ENCODE data around the gene UFC1.

Gene UFC1

DNA sequence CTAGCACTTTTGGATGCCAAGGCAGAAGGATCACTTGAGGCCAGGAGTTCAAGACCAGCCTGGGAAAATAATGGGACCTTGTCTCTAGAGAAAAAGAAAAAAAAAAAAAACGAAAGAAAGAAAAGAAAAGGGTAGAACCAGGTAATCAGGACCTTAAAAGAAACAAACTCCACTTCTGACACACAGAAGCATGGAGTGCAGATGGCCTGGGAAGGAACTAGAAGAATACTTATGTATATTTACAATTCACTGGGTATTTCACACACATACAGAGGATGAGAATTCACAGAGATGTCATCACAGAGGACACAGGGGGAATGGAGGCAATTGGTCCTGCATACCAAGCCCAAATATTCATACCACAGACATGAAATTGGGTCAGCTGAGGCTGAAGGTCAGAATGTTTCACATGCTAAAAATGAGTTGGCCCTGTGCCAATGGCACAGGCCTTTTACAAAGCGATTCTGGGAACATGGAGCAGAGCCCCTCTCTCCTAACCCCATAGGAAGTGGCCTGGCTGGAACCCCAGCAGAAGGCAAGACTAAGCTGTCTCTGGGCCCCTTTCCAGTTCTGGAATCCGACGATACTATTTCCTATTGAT is 19.1 kb downstream of the UFC1 start:
- Histone ChIP-seq H3K9me3 (ENCODE audit: insufficient read depth, low read depth, low read length) (no peaks in the 10 kb centered on the region), H3K27ac (ENCODE audit: low read depth, low read length) (no peak overlapping the region), H3K4me1 (ENCODE audit: insufficient read depth, low read length) (peaks cover 2% of the 10 kb centered on the region; the same call in 1 of the 2 replicates), H3K4me3 (ENCODE audit: low read length) (no peak overlapping the region), H3K36me3 (ENCODE audit: insufficient read depth, low read length) (peaks cover 64% of the 10 kb centered on the region), H3K9ac (ENCODE audit: low read depth, low read length) (no peak overlapping the region), H3K27me3 (ENCODE audit: insufficient read depth, low read length) (no peaks in the 10 kb centered on the region)
- WGBS: 96% methylated on average over 4 of the region's 4 CpGs

DNA sequence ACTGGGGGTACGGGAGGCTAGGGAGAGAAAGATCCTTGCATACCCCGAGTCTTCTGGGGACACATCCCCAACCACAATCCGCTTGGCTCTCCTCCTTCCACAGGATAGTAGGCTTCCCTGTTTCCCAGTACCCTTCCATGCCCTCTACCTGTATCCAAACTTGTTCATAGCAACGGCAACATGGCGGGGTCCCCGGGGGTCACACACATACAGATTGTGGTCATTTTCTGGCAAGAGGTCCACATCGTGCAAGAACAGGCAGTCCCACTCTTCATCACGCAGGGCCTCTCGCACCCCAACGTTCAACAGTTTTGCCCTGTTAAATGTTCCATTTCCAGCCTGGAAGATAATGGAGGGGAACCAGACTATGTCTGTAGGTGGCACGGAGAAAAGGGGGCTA is 19.9 kb downstream of the UFC1 start:
- H3K4me3 ChIP-seq (ENCODE audit: low read length): no peak overlapping the region
- H3K9me3 ChIP-seq (ENCODE audit: insufficient read depth, low read depth, low read length): no peaks in the 10 kb centered on the region
- peaks cover 8% of the 10 kb centered on the region; the same call in 1 of the 2 replicates for H3K4me1 ChIP-seq (ENCODE audit: insufficient read depth, low read length)
- H3K27ac ChIP-seq (ENCODE audit: low read depth, low read length): no peak overlapping the region
- 94% methylated on average over 11 of the region's 11 CpGs for WGBS
- no peaks in the 10 kb centered on the region for H3K27me3 ChIP-seq (ENCODE audit: insufficient read depth, low read length)
- H3K36me3 ChIP-seq (ENCODE audit: insufficient read depth, low read length): peaks cover 63% of the 10 kb centered on the region
- H3K9ac ChIP-seq (ENCODE audit: low read depth, low read length): no peak overlapping the region

DNA sequence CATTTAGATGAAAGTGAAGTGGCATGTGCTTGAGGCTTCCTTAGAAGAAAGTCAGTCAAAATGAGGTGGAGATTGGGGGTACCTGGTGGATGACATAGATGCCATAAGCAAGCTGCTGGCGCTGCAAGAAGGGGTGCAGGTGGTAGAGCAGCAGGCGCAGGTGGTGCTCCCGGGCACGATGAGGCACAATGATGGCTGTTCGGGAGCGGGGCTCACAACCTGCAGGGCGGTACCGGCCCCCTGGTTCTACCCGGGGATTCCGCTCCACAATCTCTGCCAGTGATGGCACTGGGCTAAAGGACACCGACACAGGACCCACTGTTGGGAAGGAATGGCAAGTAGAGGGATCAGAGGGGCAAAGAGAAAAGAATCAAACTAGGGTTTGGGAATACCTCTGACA is 21.1 kb downstream of the UFC1 start:
- H3K9ac ChIP-seq (ENCODE audit: low read depth, low read length): no peak overlapping the region
- H3K4me3 ChIP-seq (ENCODE audit: low read length): no peak overlapping the region
- no peaks in the 10 kb centered on the region for H3K9me3 ChIP-seq (ENCODE audit: insufficient read depth, low read depth, low read length)
- H3K27ac ChIP-seq (ENCODE audit: low read depth, low read length): no peak overlapping the region
- peaks cover 8% of the 10 kb centered on the region; the same call in 1 of the 2 replicates for H3K4me1 ChIP-seq (ENCODE audit: insufficient read depth, low read length)
- H3K27me3 ChIP-seq (ENCODE audit: insufficient read depth, low read length): no peaks in the 10 kb centered on the region
- H3K36me3 ChIP-seq (ENCODE audit: insufficient read depth, low read length): peaks cover 53% of the 10 kb centered on the region
- 96% methylated on average over 11 of the region's 11 CpGs for WGBS

DNA sequence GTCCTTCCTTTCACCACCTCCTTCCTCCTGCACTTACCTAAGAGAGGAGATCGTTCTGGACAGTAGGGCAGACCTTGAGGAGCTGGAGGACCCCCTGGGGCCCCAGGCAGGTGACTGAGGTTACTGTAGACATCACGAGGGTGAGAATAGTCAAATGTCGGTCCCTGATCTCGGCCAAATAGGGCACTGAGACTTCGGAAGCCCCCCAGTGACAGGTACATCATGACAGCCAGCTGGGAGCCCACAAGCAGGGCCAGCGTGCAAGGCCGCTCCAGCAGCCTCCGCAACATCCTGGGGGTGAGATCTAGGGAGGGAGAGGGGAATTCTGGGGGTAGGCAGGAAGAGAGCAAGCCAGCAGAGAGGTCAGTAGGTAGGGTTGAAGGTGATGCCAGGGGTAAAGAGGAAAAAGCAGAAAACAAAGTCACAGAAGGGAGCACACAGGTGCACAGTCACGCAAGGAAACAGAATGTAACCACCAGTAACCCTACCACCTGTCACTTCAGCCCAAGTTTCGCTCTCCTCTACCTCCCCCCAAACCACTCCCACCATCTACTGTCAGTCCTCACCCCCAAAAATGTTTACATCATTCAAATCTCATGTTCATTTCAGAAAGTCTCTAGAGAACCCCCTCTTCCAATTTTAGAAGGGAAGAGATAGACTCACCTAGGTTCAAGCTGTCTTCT is 22.1 kb downstream of the UFC1 start:
- peak overlapping the region; percentile 87; the same call in 1 of the 2 replicates for H3K4me3 ChIP-seq (ENCODE audit: low read length)
- no peak overlapping the region for H3K27ac ChIP-seq (ENCODE audit: low read depth, low read length)
- peaks cover 45% of the 10 kb centered on the region for H3K36me3 ChIP-seq (ENCODE audit: insufficient read depth, low read length)
- H3K27me3 ChIP-seq (ENCODE audit: insufficient read depth, low read length): no peaks in the 10 kb centered on the region
- H3K9ac ChIP-seq (ENCODE audit: low read depth, low read length): no peak overlapping the region
- H3K4me1 ChIP-seq (ENCODE audit: insufficient read depth, low read length): peaks cover 8% of the 10 kb centered on the region; the same call in 1 of the 2 replicates
- no peaks in the 10 kb centered on the region for H3K9me3 ChIP-seq (ENCODE audit: insufficient read depth, low read depth, low read length)
- WGBS: 91% methylated on average over 10 of the region's 10 CpGs

DNA sequence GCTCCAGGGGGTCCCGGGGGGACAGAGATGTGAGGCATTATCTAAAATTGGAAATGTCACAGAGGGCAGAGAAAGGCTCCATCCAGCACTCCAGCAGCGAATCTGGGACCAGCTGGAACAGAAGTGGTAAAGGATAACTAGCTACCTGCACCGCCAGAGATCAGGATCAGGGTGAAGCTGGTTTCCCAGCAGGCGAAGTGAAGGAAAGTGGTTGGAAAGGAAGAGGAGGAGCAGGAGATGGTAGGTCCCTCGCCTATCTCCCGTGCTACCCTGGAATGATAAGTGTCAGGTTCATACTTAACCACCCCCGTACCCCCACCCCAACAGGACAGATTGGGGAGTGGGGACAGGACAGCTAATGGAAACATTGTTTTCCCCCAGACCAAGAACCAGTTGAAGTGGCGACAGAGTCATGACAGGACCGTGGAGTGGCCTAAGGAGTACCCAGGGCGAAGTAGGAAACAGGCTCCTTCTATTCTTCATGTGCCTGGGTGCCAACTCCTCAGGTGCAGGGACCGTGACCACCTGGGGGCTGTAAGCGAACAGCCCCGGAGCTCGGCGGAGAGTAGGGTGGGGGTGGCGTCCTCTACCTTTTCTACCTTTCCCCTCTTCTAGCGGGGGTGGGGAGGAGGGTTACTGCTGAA is 22.8 kb downstream of the UFC1 start:
- 35% methylated on average over 12 of the region's 17 CpGs for WGBS
- Histone ChIP-seq H3K9ac (ENCODE audit: low read depth, low read length) (peak overlapping the region; percentile 86), H3K4me1 (ENCODE audit: insufficient read depth, low read length) (peaks cover 8% of the 10 kb centered on the region; the same call in 1 of the 2 replicates), H3K27me3 (ENCODE audit: insufficient read depth, low read length) (no peaks in the 10 kb centered on the region), H3K27ac (ENCODE audit: low read depth, low read length) (no peak overlapping the region; the same call in 1 of the 2 replicates), H3K9me3 (ENCODE audit: insufficient read depth, low read depth, low read length) (no peaks in the 10 kb centered on the region), H3K4me3 (ENCODE audit: low read length) (peak overlapping the region; percentile 87), H3K36me3 (ENCODE audit: insufficient read depth, low read length) (peaks cover 38% of the 10 kb centered on the region)

GRCh38 chr1:161177112-161177935 is 23.5 kb downstream of the UFC1 start, which contains the start of gene B4GALT3:
B4GALT3 (minus strand) TSS chr1:161177507; CDS start chr1:161176060, 1,447 bp downstream.
- Histone ChIP-seq H3K9ac (ENCODE audit: low read depth, low read length) (peak within 1 kb of the TSS; percentile 86), H3K9me3 (ENCODE audit: insufficient read depth, low read depth, low read length) (no peaks in the 10 kb centered on the region), H3K4me1 (ENCODE audit: insufficient read depth, low read length) (peaks cover 8% of the 10 kb centered on the region; the same call in 1 of the 2 replicates), H3K27ac (ENCODE audit: low read depth, low read length) (peak within 1 kb of the TSS; percentile 85), H3K4me3 (ENCODE audit: low read length) (peak within 1 kb of the TSS; percentile 87), H3K36me3 (ENCODE audit: insufficient read depth, low read length) (peaks cover 31% of the 10 kb centered on the region), H3K27me3 (ENCODE audit: insufficient read depth, low read length) (no peaks in the 10 kb centered on the region)
- WGBS: under 1% methylated on average over 50 of the region's 50 CpGs

DNA sequence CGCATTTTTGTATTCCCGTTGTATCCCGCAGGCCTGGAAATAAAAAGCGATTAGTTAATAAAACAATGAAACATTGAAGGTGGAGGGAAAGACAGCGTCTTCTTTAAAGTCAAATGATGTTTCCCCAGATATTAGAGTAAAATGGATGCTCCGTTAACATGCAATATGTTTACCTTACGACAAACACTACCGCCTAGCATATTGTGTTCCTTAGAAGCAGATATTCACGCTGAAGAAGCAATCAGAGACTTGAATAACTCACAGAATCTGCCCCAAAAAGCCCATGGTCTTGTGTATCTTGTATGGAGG is 24.1 kb downstream of the UFC1 start:
- Histone ChIP-seq H3K27ac (ENCODE audit: low read depth, low read length) (peak overlapping the region; percentile 85; the same call in 1 of the 2 replicates), H3K9me3 (ENCODE audit: insufficient read depth, low read depth, low read length) (no peaks in the 10 kb centered on the region), H3K4me1 (ENCODE audit: insufficient read depth, low read length) (peaks cover 8% of the 10 kb centered on the region; the same call in 1 of the 2 replicates), H3K4me3 (ENCODE audit: low read length) (peak overlapping the region; percentile 87), H3K36me3 (ENCODE audit: insufficient read depth, low read length) (peaks cover 25% of the 10 kb centered on the region), H3K9ac (ENCODE audit: low read depth, low read length) (peak overlapping the region; percentile 86), H3K27me3 (ENCODE audit: insufficient read depth, low read length) (no peaks in the 10 kb centered on the region)
- WGBS: 50% methylated on average over 9 of the region's 9 CpGs

DNA sequence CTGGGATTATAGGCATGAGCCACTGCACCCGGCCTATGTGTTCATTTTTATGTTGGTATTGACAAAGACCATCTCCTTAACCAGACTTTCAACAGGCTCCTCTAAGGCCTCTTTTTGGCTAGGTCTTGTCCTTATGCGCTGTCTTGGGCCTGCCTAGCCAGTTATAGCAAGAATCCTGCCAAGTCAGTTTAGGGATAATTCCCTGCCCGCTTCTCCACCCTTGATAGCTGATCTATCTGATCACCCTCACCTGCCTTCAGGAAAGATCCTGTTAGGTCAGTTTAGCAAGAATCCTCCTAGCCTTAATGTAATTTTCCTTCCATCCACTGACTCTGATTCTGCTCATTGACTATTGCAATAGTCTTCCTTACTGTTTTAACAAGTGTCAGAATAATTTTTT is 25.9 kb downstream of the UFC1 start:
- WGBS: 92% methylated on average over 3 of the region's 3 CpGs
- Histone ChIP-seq H3K36me3 (ENCODE audit: insufficient read depth, low read length) (peaks cover 10% of the 10 kb centered on the region), H3K27me3 (ENCODE audit: insufficient read depth, low read length) (no peaks in the 10 kb centered on the region), H3K4me3 (ENCODE audit: low read length) (no peak overlapping the region), H3K9ac (ENCODE audit: low read depth, low read length) (no peak overlapping the region), H3K9me3 (ENCODE audit: insufficient read depth, low read depth, low read length) (no peaks in the 10 kb centered on the region), H3K27ac (ENCODE audit: low read depth, low read length) (no peak overlapping the region), H3K4me1 (ENCODE audit: insufficient read depth, low read length) (peaks cover 8% of the 10 kb centered on the region; the same call in 1 of the 2 replicates)

GRCh38 chr1:161180639-161181038 is 26.9 kb downstream of the UFC1 start:
- no peaks in the 10 kb centered on the region for H3K9me3 ChIP-seq (ENCODE audit: insufficient read depth, low read depth, low read length)
- no peak overlapping the region for H3K4me3 ChIP-seq (ENCODE audit: low read length)
- WGBS: 69% methylated on average over 1 of the region's 1 CpG
- no peak overlapping the region for H3K27ac ChIP-seq (ENCODE audit: low read depth, low read length)
- no peak overlapping the region for H3K9ac ChIP-seq (ENCODE audit: low read depth, low read length)
- peaks cover 11% of the 10 kb centered on the region; the same call in 1 of the 2 replicates for H3K4me1 ChIP-seq (ENCODE audit: insufficient read depth, low read length)
- H3K27me3 ChIP-seq (ENCODE audit: insufficient read depth, low read length): no peaks in the 10 kb centered on the region
- H3K36me3 ChIP-seq (ENCODE audit: insufficient read depth, low read length): 0 out of 2 replicates have a peak, but pooled peaks cover under 1% of the 10 kb centered on the region

GRCh38 chr1:161182214-161182613 is 28.4 kb downstream of the UFC1 start:
- no peaks in the 10 kb centered on the region for H3K9me3 ChIP-seq (ENCODE audit: insufficient read depth, low read depth, low read length)
- H3K27ac ChIP-seq (ENCODE audit: low read depth, low read length): no peak overlapping the region
- no peaks in the 10 kb centered on the region for H3K36me3 ChIP-seq (ENCODE audit: insufficient read depth, low read length)
- 88% methylated on average over 1 of the region's 1 CpG for WGBS
- no peak overlapping the region for H3K9ac ChIP-seq (ENCODE audit: low read depth, low read length)
- no peaks in the 10 kb centered on the region for H3K27me3 ChIP-seq (ENCODE audit: insufficient read depth, low read length)
- no peak overlapping the region for H3K4me3 ChIP-seq (ENCODE audit: low read length)
- peaks cover 11% of the 10 kb centered on the region; the same call in 1 of the 2 replicates for H3K4me1 ChIP-seq (ENCODE audit: insufficient read depth, low read length)
